Body of pancreas (tissue), 4 donors: ENCODE results near the gene USH2A. TPM values are rescaled to one million over a fixed set of nuclear protein-coding genes. Genes with fewer than 3 reads are reported as not detected.

Source experiments
- ATAC-seq: fragments of 150-250 bp; one replicate; pipeline ENCODE4 v1.9.1; 2016
- DNase-seq, 4 donors: peaks; one replicate each; pipeline ENCODE4 v3.0.0-alpha.2; 2019
- H3K27ac ChIP-seq, 4 donors: fragments of 200-600 bp; sonication (generic); 1 replicate in 3 of 4; 2 replicates in 1 of 4; pipeline versions ENCODE4 v1.5.1 to v1.6.1; 2016 to 2019; ENCODE audit warnings: mild to moderate bottlenecking in 1 of 4, mixed read lengths in 1 of 4, moderate library complexity in 1 of 4
- H3K27me3 ChIP-seq, 2 donors: fragments of 200-600 bp; sonication (generic); one replicate each; pipeline ENCODE4 v1.6.0; 2016; ENCODE audit warnings: mild to moderate bottlenecking in 1 of 2
- H3K36me3 ChIP-seq, 2 donors: fragments of 200-600 bp; sonication (generic); replicated peaks in 1 of 2; 2 replicates each; pipeline ENCODE4 v1.5.1; 2016; ENCODE audit warnings: low read depth in 2 of 2; ENCODE audit not compliant: insufficient read depth in 1 of 2
- H3K4me1 ChIP-seq: fragments of 200-600 bp; sonication (generic); one replicate; pipeline ENCODE4 v1.6.0; 2016
- H3K4me3 ChIP-seq, 2 donors: fragments of 200-600 bp; sonication (generic); 1 replicate in 1 of 2; 2 replicates in 1 of 2; pipeline ENCODE4 v1.5.1; 2016 to 2019
- H3K9me3 ChIP-seq, 3 donors: fragments of 200-600 bp; sonication (generic); 1 replicate in 2 of 3; 2 replicates in 1 of 3; pipeline ENCODE4 v1.5.1; 2016
- POLR2A ChIP-seq, 3 donors: fragments of 450-650 bp; IDR thresholded peaks; one replicate each; pipeline ENCODE4 v1.6.1; 2016; ENCODE audit warnings: antibody characterized with exemption in 3 of 3, mild to moderate bottlenecking in 2 of 3
- WGBS, 2 donors: methylation state at CpG; one replicate each; pipeline ENCODE4 v1.1.5; 2017; 5-methylcytosine and 5-hydroxymethylcytosine counted together
- intact Hi-C: fragments of 100-400 bp; cut with DNase I; formaldehyde crosslinking; loops from one replicate; pipeline ENCODE4 v1.15.1; 2023
- total RNA-seq, 2 donors: library from RNA; depleted of rRNA; stranded (reverse); fragments of >200 nt; gene quantifications; one replicate each; pipeline ENCODE4 v1.1.0, GENCODE V29; 2016
- TF ChIP-seq, protein P1 (sequence below), 7 experiments: fragments of 450-650 bp in 4 of 7; fragments of 200-600 bp in 3 of 7; sonication (generic) in 3 of 7; IDR thresholded peaks; one replicate each; pipeline ENCODE4 v1.5.1; 2016 to 2019; ENCODE audit warnings: antibody characterized with exemption in 7 of 7

USH2A gene
- total RNA-seq, 2 donors from 2014 or later = 0.26 to 0.33 TPM

- Histone ChIP-seq H3K27ac (no peak overlapping the region), H3K36me3 (no peaks in the 10 kb centered on the region), H3K27me3 (no peaks in the 10 kb centered on the region), H3K9me3 (no peaks in the 10 kb centered on the region), H3K4me1 (no peaks in the 10 kb centered on the region), H3K4me3 (no peak overlapping the region)
- 91% methylated on average over 2 of the region's 2 CpGs for WGBS, 2 donors
- DNase-seq (no peak), ATAC-seq (no peak)
- TF ChIP-seq, protein P1, sequence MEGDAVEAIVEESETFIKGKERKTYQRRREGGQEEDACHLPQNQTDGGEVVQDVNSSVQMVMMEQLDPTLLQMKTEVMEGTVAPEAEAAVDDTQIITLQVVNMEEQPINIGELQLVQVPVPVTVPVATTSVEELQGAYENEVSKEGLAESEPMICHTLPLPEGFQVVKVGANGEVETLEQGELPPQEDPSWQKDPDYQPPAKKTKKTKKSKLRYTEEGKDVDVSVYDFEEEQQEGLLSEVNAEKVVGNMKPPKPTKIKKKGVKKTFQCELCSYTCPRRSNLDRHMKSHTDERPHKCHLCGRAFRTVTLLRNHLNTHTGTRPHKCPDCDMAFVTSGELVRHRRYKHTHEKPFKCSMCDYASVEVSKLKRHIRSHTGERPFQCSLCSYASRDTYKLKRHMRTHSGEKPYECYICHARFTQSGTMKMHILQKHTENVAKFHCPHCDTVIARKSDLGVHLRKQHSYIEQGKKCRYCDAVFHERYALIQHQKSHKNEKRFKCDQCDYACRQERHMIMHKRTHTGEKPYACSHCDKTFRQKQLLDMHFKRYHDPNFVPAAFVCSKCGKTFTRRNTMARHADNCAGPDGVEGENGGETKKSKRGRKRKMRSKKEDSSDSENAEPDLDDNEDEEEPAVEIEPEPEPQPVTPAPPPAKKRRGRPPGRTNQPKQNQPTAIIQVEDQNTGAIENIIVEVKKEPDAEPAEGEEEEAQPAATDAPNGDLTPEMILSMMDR (IDR thresholded peaks at IDR 0.05) = no peak
- TF ChIP-seq POLR2A (IDR thresholded peaks at IDR 0.05) = no peak
- intact Hi-C loops = no loop called here
Observed at GRCh38 chr1:216222288-216222687, 201.0 kb downstream of the USH2A start.

- intact Hi-C loops = no loop called here
- H3K4me1 ChIP-seq = no peaks in the 10 kb centered on the region
- ATAC-seq (peak; percentile 94), DNase-seq (peak; percentile 41 to 62 (median 53))
- TF ChIP-seq, protein P1 (IDR thresholded peaks at IDR 0.05) = peak; percentile 54 to 67 (median 57)
- TF ChIP-seq POLR2A (IDR thresholded peaks at IDR 0.05) = no peak
- H3K27me3 ChIP-seq = no peaks in the 10 kb centered on the region
- no peaks in the 10 kb centered on the region for H3K36me3 ChIP-seq
- H3K27ac ChIP-seq = peak overlapping the region in 1 of 4 donors; percentile 4
- H3K4me3 ChIP-seq = peak overlapping the region in 1 of 2 donors; percentile 21
- H3K9me3 ChIP-seq = no peaks in the 10 kb centered on the region
- 1 to 2% methylated on average over 6 of the region's 6 CpGs for WGBS, 2 donors
Observed at GRCh38 chr1:216221260-216221700, 202.0 kb downstream of the USH2A start.

DNA sequence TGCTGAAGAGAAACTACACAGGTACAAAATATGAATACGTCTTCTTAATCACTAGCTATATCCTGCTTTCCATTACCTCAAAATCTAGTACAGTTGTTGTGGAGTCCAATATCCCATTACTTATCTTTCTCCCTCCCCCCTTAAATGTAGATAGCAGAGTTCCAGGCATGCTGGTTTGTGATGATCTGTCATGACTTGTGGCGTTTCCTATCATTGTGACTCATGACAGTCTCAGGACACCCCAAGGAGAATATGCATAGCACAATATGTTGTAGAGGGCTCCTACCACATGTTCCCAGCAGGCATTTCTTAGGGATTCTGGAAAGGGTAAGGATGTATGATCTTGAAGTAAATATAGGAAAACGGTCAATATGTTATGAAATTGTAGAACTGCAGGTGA is 206.9 kb downstream of the USH2A start:
- intact Hi-C loops = no loop called here
- Histone ChIP-seq H3K27ac (no peak overlapping the region), H3K27me3 (no peaks in the 10 kb centered on the region)

DNA sequence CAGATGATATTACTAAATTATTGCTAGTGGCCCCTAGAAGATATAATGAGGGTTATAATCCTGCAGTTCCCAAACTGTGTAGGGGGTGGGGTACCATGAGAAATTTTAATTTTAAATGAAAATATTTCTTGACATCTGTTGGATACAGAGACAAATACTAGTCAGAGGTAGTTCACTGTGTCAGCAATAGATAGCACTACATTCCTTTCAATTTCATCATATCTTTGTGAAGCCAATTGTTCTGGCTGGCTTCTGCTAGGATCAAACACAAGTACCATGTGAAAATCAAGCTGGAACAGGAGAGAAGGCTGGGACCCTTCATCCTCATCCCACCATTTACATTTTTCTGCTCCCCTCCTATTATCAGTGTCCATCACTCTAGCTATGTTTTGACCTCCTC is 208.1 kb downstream of the USH2A start:
- intact Hi-C loops = no loop called here
- Histone ChIP-seq H3K27me3 (no peaks in the 10 kb centered on the region), H3K4me1 (no peaks in the 10 kb centered on the region), H3K4me3 (no peak overlapping the region), H3K27ac (no peak overlapping the region), H3K9me3 (no peaks in the 10 kb centered on the region), H3K36me3 (no peaks in the 10 kb centered on the region)
- TF ChIP-seq, protein P1 (IDR thresholded peaks at IDR 0.05) = no peak
- no peak for TF ChIP-seq POLR2A (IDR thresholded peaks at IDR 0.05)
- DNase-seq = no peak
- no peak for ATAC-seq

More for the DNA sequence above, 206.9 kb downstream of the USH2A start:
- Histone ChIP-seq H3K4me3 (no peak overlapping the region), H3K4me1 (no peaks in the 10 kb centered on the region), H3K9me3 (no peaks in the 10 kb centered on the region), H3K36me3 (no peaks in the 10 kb centered on the region)
- 67 to 69% methylated on average over 3 of the region's 3 CpGs for WGBS, 2 donors
- ATAC-seq (no peak), DNase-seq (no peak)
- TF ChIP-seq POLR2A (IDR thresholded peaks at IDR 0.05) = no peak
- TF ChIP-seq, protein P1 (IDR thresholded peaks at IDR 0.05) = no peak

- ATAC-seq (no peak), DNase-seq (no peak)
- Histone ChIP-seq H3K4me1 (no peaks in the 10 kb centered on the region), H3K36me3 (no peaks in the 10 kb centered on the region), H3K4me3 (no peak overlapping the region), H3K9me3 (no peaks in the 10 kb centered on the region), H3K27ac (no peak overlapping the region), H3K27me3 (no peaks in the 10 kb centered on the region)
- no peak for TF ChIP-seq POLR2A (IDR thresholded peaks at IDR 0.05)
- TF ChIP-seq, protein P1 (IDR thresholded peaks at IDR 0.05) = no peak
- intact Hi-C loops = no loop called here
- 92 to 94% methylated on average over 1 of the region's 1 CpG for WGBS, 2 donors
Observed at GRCh38 chr1:216212826-216213225, 210.4 kb downstream of the USH2A start.
